DMS53 (cell line): ENCODE data around the gene HECW1.

Experiments used
- DNase-seq: peaks from one replicate; lab custom pipeline; 2025; lab: John Stamatoyannopoulos, UW

The HECW1 gene

DNA sequence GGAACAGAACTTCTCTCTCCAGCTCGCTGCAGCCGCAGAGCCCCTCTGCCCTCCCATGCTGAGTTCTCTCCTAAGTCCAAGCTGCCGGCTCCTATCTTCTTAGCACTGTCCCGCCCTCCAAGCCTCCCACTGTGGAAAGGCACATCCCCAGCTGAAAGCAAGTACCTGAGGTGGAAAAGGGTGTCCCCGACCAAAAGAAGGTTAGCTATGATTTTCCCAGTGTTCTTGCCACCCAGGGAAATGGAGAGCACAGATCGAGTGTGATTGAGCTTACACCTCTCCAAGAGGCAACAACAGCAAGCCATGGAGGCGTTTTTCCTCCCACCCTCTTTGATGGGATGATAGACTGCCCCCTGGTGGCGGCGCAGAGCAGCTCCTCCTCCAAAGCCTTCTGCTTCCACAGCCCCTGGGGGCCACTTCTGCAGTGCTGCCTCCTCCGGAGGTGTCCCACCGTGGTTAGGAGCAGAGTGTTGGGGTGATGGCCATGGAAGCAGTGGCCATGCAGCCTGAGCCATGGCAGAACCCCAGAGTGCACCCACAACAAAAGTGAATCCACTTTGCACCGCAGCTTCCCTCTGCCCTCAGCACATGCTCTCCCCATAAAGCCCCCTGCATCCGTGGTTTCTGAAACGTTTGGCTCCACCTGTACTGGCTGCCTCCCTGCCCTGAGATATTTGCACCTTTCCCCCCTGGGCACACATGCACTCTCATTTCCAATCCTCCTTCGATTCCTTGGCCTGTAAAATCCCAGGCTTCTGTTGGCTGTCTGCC, 327.4 kb downstream of the HECW1 start:
- DNase-seq: peak; percentile 82

DNA sequence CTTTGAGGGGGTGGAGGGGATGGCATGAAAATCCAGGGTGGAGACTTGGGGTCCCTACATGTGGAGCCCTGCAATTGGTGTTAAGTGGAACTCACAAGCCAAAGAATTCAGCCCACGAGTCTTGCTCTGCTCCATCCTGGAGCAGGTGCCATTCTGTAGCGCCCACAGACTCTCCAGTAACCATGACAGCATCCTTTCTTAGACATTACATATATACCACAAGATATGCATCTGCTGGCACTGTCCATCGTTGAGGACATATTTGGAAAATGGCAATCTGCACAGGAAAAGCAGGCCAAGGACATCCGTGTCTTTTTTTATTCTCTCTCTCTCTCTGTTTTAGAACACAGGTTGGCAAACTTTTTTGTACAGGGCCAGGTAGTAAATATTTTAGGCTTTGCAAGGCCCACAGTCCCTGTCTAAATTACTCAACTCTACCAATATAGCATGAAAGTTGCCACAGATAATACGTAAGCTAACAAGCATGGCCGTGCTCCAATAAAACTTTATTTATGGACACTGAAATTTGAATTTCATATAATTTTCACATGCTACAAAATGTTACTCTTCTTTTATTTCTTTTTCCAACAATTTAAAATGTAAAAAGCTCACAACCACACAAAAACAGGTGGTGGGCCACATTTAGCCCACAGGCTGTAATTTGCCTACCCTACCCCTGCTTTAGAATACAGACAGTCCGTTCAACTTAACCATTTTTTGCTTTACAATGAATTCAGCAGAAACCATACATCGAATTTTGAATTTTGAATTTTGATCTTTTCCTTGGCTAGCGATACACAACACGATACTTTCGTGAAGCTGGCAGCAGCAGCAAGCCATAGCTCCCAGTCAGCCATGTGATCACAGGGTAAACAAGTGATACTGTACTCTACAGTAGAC, 329.0 kb downstream of the HECW1 start:
- no peak for DNase-seq

DNA sequence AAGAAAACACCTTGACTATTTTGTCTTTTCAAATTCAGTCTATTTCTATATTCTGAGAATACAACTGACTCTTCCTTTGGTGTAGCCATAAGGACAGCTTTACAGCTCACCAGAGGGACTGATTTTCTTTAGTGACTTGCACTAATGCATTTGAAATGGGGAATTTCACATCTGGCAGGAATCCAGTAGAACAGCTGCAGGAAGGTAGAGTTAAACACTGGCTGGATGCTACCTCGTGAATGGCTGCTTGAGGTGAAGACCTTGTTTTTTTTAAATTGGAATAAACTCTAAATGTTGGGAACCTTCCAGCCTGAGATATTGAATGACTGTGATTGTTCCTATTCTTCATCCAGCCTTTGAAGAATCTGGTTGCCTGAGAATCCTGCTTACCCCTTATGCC, 330.9 kb downstream of the HECW1 start:
- DNase-seq: no peak

DNA sequence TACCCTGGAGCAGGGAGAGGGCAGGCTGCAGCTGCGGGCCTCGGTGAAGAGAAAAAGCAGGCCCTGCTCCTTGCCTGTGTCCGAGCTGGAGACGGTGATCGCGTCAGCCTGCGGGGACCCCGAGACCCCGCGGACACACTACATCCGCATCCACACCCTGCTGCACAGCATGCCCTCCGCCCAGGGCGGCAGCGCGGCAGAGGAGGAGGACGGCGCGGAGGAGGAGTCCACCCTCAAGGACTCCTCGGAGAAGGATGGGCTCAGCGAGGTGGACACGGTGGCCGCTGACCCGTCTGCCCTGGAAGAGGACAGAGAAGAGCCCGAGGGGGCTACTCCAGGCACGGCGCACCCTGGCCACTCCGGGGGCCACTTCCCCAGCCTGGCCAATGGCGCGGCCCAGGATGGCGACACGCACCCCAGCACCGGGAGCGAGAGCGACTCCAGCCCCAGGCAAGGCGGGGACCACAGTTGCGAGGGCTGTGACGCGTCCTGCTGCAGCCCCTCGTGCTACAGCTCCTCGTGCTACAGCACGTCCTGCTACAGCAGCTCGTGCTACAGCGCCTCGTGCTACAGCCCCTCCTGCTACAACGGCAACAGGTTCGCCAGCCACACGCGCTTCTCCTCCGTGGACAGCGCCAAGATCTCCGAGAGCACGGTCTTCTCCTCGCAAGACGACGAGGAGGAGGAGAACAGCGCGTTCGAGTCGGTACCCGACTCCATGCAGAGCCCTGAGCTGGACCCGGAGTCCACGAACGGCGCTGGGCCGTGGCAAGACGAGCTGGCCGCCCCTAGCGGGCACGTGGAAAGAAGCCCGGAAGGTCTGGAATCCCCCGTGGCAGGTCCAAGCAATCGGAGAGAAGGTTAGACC, 332.5 kb downstream of the HECW1 start:
- DNase-seq: no peak

DNA sequence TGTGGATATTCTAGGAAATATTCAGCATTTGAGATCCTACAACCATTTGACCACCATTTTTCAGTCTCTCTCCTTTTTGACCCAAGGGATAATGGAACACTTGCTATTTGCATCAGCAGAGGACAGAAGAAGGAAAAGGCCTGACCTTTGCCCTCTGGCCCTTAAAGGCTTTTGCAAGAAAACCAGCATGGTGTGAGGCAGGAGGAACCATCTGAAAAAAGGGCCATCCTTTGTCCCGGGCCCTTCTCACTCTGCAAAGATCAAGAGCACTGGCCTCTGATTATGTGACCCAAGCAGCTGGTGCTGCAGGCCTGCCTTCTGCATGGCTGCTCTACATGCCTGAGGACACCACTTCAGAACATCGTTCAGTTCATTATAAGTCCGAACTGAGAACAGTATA, 337.1 kb downstream of the HECW1 start:
- DNase-seq: no peak

DNA sequence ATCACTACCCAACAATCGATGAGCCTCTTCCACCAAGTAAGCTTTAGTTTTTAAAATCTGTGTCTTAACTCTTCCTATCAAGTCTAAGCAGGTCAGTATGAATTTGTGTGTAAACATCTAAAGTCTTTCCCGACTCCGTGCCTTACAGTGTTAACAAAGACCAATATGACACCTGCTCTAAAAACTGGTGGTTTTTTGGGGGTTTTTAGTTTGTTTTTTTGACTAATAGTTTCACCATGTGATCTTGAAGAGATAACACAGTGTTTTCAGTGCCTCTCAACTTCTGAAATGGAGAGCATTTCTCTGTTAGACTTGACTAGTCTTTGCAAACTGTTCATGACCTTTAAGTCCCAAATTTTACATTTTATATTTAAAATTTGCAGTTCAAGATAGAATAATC, 338.4 kb downstream of the HECW1 start:
- no peak for DNase-seq

DNA sequence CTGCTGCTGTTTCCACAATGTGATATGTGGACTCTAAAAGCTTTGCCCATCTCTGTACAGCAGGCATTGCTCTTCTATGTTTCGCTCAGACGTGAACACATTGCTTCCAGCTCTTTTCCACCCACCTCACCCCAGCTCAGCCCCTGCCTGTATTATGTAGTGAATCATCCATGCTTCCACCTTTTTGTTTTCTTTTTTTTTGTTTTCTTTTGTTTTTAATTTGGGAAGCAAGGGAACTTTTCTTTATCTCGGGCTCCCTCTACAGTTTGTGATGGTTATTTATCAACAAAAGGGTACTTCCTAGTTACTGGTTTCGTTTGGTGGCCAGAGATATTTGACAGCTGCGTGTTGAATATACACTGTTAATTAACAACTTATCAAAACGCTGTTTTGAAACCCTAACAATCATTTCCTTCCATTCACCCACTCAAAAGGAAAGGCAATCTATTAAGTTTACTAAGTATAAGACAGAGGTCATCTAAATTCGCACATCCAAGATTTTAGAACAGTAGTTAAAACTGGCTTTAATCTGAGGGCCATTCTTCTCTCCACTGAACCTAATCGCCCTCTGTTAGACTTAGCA, 342.6 kb downstream of the HECW1 start:
- DNase-seq: peak; percentile 63

DNA sequence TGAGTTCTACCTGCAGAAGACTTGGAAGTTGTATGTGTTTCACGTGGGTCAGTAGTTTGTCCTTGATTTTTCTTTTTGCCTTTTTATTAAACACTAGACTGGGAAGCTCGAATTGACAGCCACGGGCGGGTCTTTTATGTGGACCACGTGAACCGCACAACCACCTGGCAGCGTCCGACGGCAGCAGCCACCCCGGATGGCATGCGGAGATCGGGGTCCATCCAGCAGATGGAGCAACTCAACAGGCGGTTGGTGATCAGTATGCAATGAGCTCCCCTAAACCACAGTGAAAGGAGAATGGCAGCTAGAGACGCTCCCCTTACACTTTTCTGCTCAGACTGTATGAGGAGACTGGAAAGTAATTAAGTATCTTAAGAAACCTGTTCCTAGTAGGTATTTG, 343.8 kb downstream of the HECW1 start:
- DNase-seq: no peak

DNA sequence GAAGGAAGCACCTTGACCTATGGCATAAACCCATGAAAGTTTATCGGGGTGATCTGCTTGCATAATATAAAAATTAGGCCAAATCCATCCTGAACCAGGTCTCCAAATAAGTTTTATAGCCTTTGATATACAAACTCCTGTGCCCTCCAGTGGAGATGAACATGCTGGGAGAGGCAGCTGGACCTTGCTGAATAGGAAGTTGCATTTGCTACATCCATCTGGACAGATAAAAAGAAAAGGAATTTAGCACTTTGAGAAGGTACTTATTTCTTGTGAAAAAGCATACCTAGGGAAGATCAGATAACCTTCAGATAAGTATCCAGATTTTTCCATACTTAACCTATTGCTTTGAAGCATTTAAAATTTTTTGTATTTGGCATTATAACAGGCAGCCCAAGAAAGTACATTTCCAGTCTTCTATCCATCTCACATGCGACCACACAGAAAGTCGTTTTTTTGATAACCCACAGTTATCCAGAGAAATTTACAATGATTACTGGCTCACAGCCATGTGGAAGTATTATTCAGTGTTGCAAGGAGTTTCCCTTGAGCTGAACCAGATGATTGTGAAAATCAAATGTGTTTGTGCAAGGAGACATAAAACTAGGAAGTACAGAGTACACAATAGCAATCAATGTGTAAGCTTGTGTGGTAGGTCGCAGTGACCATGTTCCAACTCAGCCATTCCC, 346.0 kb downstream of the HECW1 start:
- DNase-seq: no peak

DNA sequence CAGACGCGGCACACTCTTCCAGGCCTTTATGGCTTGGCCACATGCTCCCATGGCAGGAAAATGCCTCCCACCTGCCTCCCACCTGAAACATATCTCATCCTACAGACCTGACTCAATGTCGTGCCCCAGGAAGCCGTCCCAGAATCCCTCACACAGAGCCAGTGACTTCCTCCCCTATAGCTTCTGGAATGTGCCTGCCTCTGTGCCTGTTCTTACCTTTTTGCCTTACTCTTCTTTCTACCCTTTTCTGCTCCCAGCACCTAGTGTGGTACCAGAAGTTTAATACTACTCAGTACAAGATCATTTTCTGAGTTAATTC, 346.5 kb downstream of the HECW1 start:
- no peak for DNase-seq

DNA sequence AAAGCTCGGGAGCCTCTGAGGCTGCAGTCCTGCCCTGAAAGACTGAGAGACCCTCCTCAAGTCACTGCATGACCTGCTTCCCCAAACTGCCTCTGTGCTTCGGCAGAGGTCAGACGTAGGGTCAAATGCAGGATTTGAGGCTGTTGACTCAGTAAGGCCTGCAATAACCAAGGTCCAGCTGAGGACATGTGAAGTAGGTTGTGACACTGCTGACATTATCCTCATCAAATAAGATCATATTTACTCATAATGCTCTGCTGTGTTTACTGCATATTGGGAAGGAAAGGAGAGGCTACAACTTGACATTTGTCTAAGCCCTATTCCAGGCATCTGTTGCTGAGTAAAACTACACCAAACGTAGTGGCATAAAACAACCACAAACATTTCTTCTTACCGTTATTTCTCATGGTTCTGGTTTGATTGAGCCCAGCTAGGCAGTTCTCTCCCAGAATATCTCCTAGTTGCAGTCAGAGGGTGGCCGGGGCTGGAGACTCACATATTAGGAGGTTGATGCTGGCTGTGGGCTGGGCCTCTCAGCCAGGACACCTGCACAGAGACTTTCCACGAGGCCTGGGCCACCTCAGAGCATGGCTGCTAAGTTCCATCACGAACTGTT, 348.4 kb downstream of the HECW1 start:
- peak; percentile 22 for DNase-seq

DNA sequence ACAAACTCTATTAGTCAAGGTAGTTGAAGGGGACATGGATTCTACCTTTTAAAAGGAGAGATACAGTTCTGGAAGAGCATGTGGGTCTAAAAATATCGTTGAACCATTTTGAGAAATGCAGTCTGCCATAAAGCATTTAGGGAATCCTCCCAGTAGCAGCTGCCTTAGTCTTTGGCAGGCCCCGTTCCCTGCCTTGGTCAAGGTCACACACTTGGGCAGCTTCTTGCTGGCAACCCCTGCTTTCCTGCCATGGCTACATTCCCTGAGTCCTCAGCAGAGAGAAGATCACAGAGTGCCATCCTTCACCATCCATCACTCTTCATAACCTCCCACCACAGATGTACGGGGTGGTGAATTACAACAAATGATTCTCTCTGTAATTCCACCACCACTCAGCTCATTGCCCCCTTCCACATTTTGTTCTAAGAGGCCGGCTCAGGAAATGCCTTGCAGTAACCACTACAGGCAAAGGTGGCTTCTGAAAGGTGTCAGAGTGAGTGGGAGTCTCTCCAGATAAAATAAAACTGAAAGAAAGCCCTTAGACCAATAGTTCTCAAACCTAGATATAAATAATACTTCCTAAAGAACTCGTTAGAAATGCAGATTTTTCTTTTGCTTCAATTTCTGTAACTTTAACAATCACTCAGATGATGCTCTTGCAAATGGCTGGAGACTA, 349.0 kb downstream of the HECW1 start:
- DNase-seq: no peak

DNA sequence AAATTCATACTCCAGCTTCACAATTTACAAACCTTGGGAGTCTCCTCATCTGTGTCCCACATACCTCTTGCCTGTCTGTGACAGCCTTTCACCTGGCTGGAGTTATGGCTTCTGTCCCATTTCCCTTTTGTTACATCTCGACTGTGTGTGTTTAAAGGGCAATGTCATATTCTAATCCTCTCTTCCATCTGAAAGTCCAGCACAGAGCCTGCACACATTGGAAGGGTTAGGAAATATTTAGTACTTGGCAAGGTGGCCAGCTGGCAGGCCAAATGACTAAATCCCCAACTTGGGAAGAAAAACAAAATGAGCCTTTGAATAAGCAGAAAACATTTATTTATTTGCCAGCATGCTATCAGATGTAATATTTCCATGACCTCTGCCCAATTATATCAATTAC, 350.4 kb downstream of the HECW1 start:
- DNase-seq: no peak

DNA sequence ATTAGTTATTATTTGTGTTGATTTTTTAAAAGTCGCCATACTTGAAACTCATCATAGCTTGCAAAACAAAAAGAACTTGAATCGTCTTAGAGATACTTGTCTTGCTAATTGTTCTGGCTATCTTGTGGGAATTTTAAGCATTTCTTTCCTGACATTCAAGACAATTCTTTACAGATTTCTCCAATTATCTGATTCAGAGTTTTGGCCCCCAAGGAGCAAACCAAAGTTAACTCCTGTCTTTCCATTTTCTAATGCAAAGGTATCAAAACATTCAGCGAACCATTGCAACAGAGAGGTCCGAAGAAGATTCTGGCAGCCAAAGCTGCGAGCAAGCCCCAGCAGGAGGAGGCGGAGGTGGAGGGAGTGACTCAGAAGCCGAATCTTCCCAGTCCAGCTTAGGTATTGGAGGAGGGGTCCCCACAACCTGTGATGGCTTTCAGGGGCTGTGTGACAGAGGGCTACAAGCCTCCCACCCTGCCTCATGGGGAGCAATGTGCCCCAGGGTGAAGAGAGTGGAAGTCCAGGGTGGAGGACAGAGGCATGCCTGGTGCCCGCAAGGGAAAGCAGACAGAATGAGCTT, 351.0 kb downstream of the HECW1 start:
- no peak for DNase-seq

DNA sequence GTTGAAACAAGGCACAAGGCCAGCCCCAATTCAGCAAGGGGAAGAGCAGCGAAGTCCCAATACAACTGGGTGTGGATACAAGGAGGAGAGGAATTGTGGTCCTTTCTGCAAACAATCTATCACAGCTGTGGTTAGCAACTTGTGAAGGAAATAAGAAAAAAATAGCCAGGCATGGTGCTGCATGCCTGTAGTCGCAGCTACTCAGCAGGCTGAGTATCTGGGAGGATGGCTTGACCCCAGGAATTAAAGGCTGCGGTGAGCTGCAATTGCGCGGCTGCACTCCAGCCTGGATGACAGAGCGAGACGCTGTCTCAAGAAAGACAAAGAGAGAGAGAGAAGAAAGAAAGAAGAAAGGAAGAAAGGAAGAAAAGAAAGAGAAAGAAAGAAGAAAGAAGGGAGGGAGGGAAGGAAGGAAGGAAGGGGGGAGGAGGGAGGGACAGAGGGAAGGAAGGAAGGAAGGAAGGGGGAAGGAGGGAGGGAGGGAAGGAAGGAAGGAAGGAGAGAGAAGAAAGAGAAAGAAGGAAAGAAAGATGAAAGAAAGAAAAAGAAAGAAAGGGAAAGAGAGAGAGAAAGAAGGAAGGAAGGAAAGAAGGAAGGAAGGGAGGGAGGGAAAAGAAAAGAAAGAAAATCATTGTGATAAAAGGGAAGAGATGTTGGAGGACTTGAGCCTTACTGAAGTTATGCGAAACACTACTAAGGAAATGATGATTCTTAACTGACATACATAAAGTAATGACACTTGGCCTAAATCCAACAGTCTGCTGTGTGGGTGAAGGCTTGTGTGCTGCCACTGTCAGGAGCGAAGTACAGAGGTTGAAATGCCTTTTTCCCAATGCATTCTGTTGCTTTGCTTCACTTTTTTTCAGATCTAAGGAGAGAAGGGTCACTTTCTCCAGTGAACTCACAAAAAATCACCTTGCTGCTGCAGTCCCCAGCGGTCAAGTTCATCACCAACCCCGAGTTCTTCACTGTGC, 353.4 kb downstream of the HECW1 start:
- no peak for DNase-seq

DNA sequence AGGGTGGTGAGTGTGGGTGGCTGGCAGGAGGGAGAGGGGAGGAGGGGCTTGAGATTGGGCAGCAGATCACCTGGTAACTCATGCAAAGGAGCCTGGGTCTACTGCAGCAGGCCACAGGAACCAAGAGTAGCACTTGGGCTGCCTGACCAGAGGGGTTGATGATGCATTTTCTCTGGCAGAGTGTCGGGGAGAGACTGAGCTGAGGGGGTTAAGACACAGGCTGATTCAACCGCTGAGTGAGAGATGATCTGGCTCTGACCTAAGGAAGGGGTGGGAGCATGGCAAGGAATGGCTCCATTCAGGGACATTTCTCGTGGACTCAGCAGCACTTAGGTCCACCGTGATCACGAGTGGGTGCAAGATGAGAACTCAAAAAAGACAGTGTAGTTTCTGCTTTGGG, 355.0 kb downstream of the HECW1 start:
- DNase-seq: no peak

DNA sequence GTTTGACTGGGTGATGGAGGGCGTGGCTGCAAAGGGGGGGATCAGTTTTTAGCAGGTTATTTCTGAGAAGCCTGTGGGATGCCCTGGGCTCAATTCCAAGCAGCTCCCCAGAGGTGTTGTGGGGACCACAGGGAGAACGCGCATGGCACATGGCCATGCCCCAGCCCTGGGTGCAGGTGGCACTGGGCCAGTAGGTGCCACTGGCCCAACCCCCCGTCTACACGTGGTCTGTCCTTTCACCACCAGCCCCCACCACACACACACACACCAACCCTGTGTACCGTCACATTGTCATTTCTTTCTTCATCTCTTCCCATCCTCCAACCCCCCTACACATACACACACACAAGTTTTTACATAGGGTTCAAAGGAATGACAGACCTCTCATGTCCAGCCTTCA, 355.4 kb downstream of the HECW1 start:
- DNase-seq: no peak

DNA sequence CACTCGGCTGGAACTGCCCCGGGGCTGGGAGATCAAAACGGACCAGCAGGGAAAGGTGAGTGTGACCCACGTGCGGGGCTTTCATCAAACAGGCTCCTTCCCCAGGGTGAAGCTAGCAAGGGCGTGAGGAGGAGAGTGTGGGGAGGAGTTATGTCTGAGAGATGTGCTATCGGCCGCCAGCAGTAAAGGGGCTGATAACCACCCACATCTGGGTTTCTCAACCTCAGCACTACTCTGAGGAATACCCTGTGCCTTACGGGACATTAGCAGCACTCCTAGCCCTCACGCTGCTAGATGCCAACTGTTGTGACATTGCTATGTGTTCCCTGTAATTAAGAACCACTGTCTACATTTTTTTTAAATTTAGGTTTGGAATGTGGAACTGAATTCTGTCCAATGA, 356.6 kb downstream of the HECW1 start:
- no peak for DNase-seq

DNA sequence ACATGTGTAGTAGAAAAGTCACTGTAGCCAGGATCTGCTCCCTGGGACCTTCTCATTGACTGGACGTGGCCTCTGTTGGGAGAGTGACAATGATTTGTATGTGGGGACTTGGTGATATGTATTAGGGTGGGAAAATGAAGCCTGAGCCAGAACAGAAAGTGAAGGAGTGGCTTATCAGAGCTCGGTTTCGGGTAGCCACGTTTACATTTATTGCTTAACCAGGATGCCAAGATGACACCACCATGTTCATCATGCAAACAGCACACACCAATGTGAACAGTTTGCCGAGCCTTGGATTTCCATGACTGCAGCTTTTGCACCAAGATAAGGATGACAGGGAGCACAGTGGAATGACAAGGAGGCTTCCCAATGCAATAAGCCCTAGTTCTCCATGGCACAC, 357.7 kb downstream of the HECW1 start:
- no peak for DNase-seq
